Measurements from ENCODE around the gene WDR75. TPM values are rescaled to one million over a fixed set of nuclear protein-coding genes. Genes with fewer than 3 reads are reported as not detected.

WDR75 gene
- total and polyA plus RNA-seq, 9 of the 15 experiments (the other 6 are each of a cell fraction or from before 2014, with no cell fraction given) = 50.9 to 111 (median 76.4) TPM

- TF ChIP-seq REST (IDR thresholded peaks at IDR 0.05; ENCODE audit: borderline replicate concordance) = peak; percentile 75
- no peak for TF ChIP-seq REST (CRISPR knock-in tag; IDR thresholded peaks at IDR 0.05; ENCODE audit: low read depth)
- no peak for TF ChIP-seq ZNF217 (CRISPR knock-in tag; IDR thresholded peaks at IDR 0.05)
- TF ChIP-seq CEBPB (tag; IDR thresholded peaks at IDR 0.05) = no peak
- TF ChIP-seq MAX (CRISPR knock-in tag; IDR thresholded peaks at IDR 0.05) = peak; percentile 69
- TF ChIP-seq HOMEZ (CRISPR knock-in tag; IDR thresholded peaks at IDR 0.05) = 0 out of 2 replicates have a peak, but pooled peaks have one; percentile 41
- no peak for TF ChIP-seq ESRRB (CRISPR knock-in tag; IDR thresholded peaks at IDR 0.05; ENCODE audit: borderline replicate concordance)
- peak; percentile 88 for TF ChIP-seq SNIP1 (IDR thresholded peaks at IDR 0.05; ENCODE audit: low read depth)
- no peak for TF ChIP-seq E2F3 (CRISPR knock-in tag; IDR thresholded peaks at IDR 0.05)
- no peak for TF ChIP-seq MAFK (IDR thresholded peaks at IDR 0.05; ENCODE audit: low read length)
- no peak for TF ChIP-seq PBX2 (CRISPR knock-in tag; IDR thresholded peaks at IDR 0.05; ENCODE audit: low read depth)
- no peak for TF ChIP-seq PBX2 (tag; conservative IDR thresholded peaks at IDR 0.05; ENCODE audit: low read depth)
- no peak for TF ChIP-seq RCOR1 (IDR thresholded peaks at IDR 0.05; ENCODE audit: borderline replicate concordance in 1 of 2, low read depth in 2 of 2, low read length in 2 of 2)
- TF ChIP-seq PCBP2 (IDR thresholded peaks at IDR 0.05; ENCODE audit: low read depth, low read length, poor library complexity, severe bottlenecking) = no peak
- no peak for TF ChIP-seq CCAR2 (IDR thresholded peaks at IDR 0.05; ENCODE audit: low read depth, low read length)
Observed at GRCh38 chr2:189440947-189441708, at the start of gene WDR75 (continued).
